ENCODE data around the gene NFILZ.
A peak's percentile ranks its signal among the peaks of the same experiment; 100 is the strongest.

DNA sequence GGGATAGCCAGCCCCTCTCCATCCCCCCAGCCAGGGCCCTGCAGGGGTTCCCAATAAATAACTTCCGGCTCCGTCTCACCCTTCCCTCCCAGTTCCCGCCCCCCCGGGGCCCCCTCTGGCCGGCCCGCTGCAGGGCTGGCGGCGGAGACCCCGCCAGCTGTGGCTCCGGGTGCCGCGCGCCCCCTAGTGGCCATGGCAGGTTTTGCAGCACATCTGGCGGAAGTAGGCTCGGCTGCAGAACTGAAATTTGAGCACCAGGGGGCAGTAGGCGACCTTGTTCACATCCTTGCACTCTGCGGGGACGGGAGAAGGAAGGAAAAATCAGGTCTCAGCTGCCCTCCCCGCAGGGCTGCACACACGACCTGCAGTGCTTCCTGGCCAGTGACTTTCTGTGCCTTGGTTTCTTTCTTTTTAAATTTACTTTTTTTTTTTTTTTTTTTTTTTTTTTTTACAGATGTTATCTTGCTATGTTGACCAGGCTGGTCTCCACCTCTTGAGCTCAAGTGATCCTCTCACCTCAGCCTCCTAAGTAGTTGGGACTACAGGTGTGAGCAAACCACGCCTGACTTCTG, 49.6 kb upstream of the NFILZ start:
- TF ChIP-seq, protein P1, sequence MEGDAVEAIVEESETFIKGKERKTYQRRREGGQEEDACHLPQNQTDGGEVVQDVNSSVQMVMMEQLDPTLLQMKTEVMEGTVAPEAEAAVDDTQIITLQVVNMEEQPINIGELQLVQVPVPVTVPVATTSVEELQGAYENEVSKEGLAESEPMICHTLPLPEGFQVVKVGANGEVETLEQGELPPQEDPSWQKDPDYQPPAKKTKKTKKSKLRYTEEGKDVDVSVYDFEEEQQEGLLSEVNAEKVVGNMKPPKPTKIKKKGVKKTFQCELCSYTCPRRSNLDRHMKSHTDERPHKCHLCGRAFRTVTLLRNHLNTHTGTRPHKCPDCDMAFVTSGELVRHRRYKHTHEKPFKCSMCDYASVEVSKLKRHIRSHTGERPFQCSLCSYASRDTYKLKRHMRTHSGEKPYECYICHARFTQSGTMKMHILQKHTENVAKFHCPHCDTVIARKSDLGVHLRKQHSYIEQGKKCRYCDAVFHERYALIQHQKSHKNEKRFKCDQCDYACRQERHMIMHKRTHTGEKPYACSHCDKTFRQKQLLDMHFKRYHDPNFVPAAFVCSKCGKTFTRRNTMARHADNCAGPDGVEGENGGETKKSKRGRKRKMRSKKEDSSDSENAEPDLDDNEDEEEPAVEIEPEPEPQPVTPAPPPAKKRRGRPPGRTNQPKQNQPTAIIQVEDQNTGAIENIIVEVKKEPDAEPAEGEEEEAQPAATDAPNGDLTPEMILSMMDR (IDR thresholded peaks at IDR 0.05; ENCODE audit: low read depth, low read length) = peak; percentile 100
- no peak for TF ChIP-seq EZH2phosphoT487 (IDR thresholded peaks at IDR 0.05; ENCODE audit: low read depth)
